HG02970 (cell line): ENCODE data around the gene KLK11.

Source experiments
- ATAC-seq: cut with Tn5 transposase; IDR thresholded peaks from one replicate; pipeline ENCODE4 v1.9.1; 2021; ENCODE audit warnings: mild to moderate bottlenecking, moderate library complexity, moderate number of reproducible peaks; ENCODE audit not compliant: unreplicated experiment, low FRiP score

KLK11 gene

DNA sequence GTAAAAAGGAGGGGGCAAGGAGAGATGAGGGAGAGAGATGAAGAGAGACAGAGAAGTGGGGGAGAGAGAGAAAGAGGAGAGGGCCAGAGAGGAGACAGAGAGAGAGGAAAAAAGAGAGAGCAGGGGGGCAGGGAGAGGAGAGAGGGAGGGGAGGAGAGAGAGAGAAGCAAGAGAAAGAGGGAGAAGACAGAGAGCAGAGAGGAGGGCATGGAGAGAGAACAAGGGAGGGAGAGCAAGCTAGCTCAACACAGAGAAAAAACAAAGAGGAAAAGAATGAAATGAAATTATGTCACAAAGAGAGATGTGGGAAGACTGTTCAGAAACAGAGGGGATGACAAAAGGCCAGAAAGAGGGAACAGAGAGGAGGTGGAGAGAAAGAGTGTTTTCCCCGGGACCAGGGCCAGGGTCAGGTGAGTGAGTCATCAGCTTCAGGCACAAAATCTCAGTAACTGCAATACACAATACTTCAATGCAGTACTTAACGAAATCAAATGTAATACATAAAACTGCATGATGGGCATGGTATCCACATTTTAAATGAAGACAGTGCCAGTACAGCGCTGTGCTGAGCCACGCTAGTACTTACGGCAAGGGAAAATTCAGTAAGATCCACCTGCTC lies 47.5 kb downstream of the KLK11 start:
- ATAC-seq, result no peak

- no peak for ATAC-seq
Measured at GRCh38 chr19:50977626-50978025, 48.8 kb downstream of the KLK11 start.

GRCh38 chr19:50975766-50976165 lies 50.6 kb downstream of the KLK11 start:
- no peak for ATAC-seq

GRCh38 chr19:50974702-50975556 lies 51.5 kb downstream of the KLK11 start:
- ATAC-seq, result no peak

DNA sequence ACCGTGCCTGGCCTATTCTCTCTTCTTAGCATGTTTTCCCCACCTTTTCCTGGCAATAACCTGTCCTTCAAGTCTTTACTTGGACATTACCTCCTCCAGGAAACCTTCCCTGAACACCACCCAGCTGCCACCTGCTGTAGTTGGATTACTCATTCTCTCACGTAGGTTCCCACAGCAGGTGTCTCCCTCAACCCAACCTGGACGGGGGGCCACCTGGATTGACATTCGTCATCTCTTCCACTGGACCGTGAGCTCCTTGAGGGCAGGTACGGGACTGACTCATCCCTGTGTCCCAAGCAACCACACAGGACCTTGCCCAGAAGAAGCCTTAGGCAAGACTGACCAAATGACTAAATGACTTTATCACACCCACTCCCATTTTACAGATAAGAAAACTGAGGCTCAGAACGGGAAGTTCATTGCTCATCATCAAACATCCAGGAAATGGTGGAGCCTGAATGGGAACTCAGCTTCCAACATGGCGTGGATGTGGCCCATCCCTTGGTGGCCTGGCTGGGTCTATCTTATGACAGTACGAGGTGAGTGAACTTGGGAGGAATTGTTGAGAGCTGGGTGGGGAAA lies 53.5 kb downstream of the KLK11 start:
- ATAC-seq, result no peak
